Sciatic nerve (tissue), 1 donor: Measurements from ENCODE around the gene C1QC. TPM values are rescaled to one million over a fixed set of nuclear protein-coding genes. Genes with fewer than 3 reads are reported as not detected.

Source experiments
- microRNA-seq: library from miRNA; unstranded; fragments of <30 nt; microRNA quantifications from one replicate; pipeline ENCODE4 v1.2.0, GENCODE V29; 2020
- total RNA-seq: library from RNA; stranded (reverse); fragmentation: NEBNext Ultra II Directional; extraction: Animal tissue kit (Norgen Biotek cat#: 25700); gene quantifications from one replicate; pipeline ENCODE4 v1.2.1, GENCODE V29; 2021
- donor health status: DM: no; HTN: no; CAD: no.

Gene C1QC
- total RNA-seq, 1 donor from 2014 or later, result 126 TPM

Small RNAs within 50 kb of the gene (microRNA-seq; reads per million reads assigned to microRNA genes)
- gene MIR6127, result not detected

Other genes with a start within 250 kb of the C1QC start
- 25.8 TPM for gene ZBTB40, start 191.8 kb upstream of the C1QC start, total RNA-seq
- gene EPHA8, start 80.1 kb upstream of the C1QC start, total RNA-seq, result not detected
- gene C1QA, start 7.0 kb upstream of the C1QC start, total RNA-seq, result 109 TPM
- 122 TPM for gene C1QB, start 9.6 kb downstream of the C1QC start, total RNA-seq
- gene EPHB2, start 67.2 kb downstream of the C1QC start, total RNA-seq, result 22.6 TPM